Activated B cell treated with CpG ODN at 0.5 μM for 24 hours (primary cell): ENCODE results near the gene RBMS1. TPM values are rescaled to one million over a fixed set of nuclear protein-coding genes. Genes with fewer than 3 reads are reported as not detected.

ENCODE experiments used
- ATAC-seq: fragments of 200-7000 bp; cut with Tn5 transposase; one replicate; pipeline ENCODE4 v1.10.0; 2021; ENCODE audit warnings: low read depth, mild to moderate bottlenecking, moderate library complexity
- CTCF ChIA-PET: fragments of 350-600 bp; sonication (Branson Sonifier 250); formaldehyde crosslinking; loops from one replicate; lab custom pipeline; 2021; ENCODE audit warnings: antibody characterized with exemption; lab: Charles Lee
- POLR2A ChIA-PET: fragments of 350-600 bp; sonication (Branson Sonifier 250); formaldehyde crosslinking; loops from one replicate; lab custom pipeline; 2021; ENCODE audit warnings: antibody characterized with exemption; lab: Charles Lee
- DNase-seq: peaks from one replicate; pipeline ENCODE4 v3.0.0; 2022
- H3K27ac Mint-ChIP-seq: one replicate; pipeline ENCODE4 v1.8.0; 2020; ENCODE audit warnings: mixed read lengths
- H3K27me3 Mint-ChIP-seq: one replicate; pipeline ENCODE4 v1.8.0; 2021; ENCODE audit warnings: mixed read lengths
- H3K36me3 Mint-ChIP-seq: one replicate; pipeline ENCODE4 v1.8.0; 2021; ENCODE audit warnings: low read depth, mixed read lengths
- H3K4me1 Mint-ChIP-seq: one replicate; pipeline ENCODE4 v1.8.0; 2021; ENCODE audit warnings: mixed read lengths
- H3K4me3 Mint-ChIP-seq: one replicate; pipeline ENCODE4 v1.8.0; 2020; ENCODE audit warnings: mild to moderate bottlenecking, mixed read lengths
- H3K9me3 Mint-ChIP-seq: one replicate; pipeline ENCODE4 v1.8.0; 2020; ENCODE audit warnings: mixed read lengths
- intact Hi-C: fragments of 100-400 bp; cut with micrococcal nuclease; formaldehyde crosslinking; loops from one replicate; pipeline ENCODE4 v1.15.1; 2024
- total RNA-seq: library from RNA; stranded (reverse); gene quantifications from 2 replicates; pipeline ENCODE4 v1.2.3, GENCODE V29; 2022
- TF ChIP-seq, protein P1 (sequence below): fragments of 200-600 bp; IDR thresholded peaks from one replicate; pipeline ENCODE4 v1.8.0; 2022; ENCODE audit warnings: antibody characterized with exemption, mild to moderate bottlenecking

The RBMS1 gene
- total RNA-seq, 1 donor from 2014 or later, result 30.9 TPM

DNA sequence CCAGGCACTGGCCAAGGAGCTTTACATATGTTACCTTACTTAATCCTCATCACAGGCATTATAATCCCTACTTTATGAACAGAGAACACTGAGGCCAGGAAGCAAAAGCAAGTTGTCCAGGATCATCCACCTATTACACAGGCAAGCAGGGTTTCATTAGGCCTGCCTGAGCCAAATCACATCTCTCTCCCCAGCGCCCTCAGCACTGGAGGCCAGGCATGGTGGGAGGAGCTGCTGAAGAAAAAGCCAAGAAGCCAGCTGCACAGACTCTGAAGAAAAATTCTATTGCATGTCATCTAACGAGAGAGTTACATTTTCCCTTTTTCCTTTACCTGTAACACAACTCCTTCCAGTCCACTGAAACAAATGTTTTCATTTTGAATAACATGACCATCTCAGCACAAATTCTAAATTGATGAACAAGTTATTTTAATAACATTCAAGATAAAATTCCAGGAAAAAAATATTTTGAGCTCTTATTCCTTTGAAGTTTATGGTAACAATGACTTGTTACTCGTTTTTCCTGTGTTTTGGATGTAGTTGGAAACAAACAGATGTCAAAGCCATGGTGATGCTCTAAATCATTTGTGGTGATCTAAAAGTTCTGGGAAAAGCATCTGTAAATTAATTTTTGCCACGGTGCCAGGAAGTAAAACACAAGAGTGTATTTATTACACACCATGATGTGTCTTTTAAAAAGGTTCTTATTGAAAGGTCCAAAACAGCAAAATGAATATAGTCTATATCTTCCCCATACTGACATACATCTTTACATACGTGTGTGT is 154.5 kb downstream of the RBMS1 start:
- TF ChIP-seq, protein P1, sequence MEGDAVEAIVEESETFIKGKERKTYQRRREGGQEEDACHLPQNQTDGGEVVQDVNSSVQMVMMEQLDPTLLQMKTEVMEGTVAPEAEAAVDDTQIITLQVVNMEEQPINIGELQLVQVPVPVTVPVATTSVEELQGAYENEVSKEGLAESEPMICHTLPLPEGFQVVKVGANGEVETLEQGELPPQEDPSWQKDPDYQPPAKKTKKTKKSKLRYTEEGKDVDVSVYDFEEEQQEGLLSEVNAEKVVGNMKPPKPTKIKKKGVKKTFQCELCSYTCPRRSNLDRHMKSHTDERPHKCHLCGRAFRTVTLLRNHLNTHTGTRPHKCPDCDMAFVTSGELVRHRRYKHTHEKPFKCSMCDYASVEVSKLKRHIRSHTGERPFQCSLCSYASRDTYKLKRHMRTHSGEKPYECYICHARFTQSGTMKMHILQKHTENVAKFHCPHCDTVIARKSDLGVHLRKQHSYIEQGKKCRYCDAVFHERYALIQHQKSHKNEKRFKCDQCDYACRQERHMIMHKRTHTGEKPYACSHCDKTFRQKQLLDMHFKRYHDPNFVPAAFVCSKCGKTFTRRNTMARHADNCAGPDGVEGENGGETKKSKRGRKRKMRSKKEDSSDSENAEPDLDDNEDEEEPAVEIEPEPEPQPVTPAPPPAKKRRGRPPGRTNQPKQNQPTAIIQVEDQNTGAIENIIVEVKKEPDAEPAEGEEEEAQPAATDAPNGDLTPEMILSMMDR, result no peak
- peaks cover 8% of the 10 kb centered on the region for H3K4me1 Mint-ChIP-seq
- CTCF ChIA-PET, result no interaction called here
- H3K9me3 Mint-ChIP-seq, result no peaks in the 10 kb centered on the region
- POLR2A ChIA-PET, result no interaction called here
- ATAC-seq (no peak), DNase-seq (no peak)
- H3K36me3 Mint-ChIP-seq, result peaks cover 7% of the 10 kb centered on the region
- no peak overlapping the region for H3K4me3 Mint-ChIP-seq
- intact Hi-C loops, result no loop called here
- no peaks in the 10 kb centered on the region for H3K27me3 Mint-ChIP-seq
- H3K27ac Mint-ChIP-seq, result no peak overlapping the region

GRCh38 chr2:160337728-160338127 is 155.9 kb downstream of the RBMS1 start:
- TF ChIP-seq, protein P1, result no peak
- Mint-ChIP-seq H3K9me3 (no peaks in the 10 kb centered on the region), H3K36me3 (peaks cover 4% of the 10 kb centered on the region), H3K4me1 (peaks cover 15% of the 10 kb centered on the region), H3K4me3 (no peak overlapping the region), H3K27me3 (no peaks in the 10 kb centered on the region), H3K27ac (no peak overlapping the region)
- ATAC-seq (no peak), DNase-seq (no peak)
- intact Hi-C loops, result no loop called here
- POLR2A ChIA-PET, result interaction anchor here (0.9 kb wide), 1 partner anchor 14 kb away, joined by 4 read pairs; no protein-coding TSS in a partner anchor
- CTCF ChIA-PET, result interaction anchor here (1.1 kb wide), 1 partner anchor 13 kb away, joined by 3 read pairs; no protein-coding TSS in a partner anchor

DNA sequence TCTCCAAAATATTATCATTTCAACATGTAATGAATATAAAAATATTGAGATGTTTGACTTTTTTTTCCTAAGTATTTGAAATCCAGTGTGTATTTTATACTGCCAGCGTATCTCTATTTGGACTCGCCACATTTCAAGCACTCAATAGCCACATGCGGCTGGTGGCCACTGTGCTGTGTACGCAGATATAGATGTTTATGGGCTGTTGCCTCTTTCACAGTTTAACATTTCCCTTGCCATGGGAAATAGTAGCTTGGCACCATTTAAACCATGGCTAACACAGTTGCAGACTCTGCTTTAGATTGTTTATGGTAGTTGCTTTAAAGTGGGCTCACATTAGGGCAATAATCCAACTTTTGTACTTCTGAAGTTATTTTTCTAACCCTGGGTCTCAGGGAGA is 157.0 kb downstream of the RBMS1 start:
- H3K4me1 Mint-ChIP-seq, result peaks cover 22% of the 10 kb centered on the region
- TF ChIP-seq, protein P1, result no peak
- ChIA-PET CTCF (no interaction called here), POLR2A (interaction anchor here (0.9 kb wide), 1 partner anchor 13 kb away, joined by 4 read pairs; no protein-coding TSS in a partner anchor)
- no peaks in the 10 kb centered on the region for H3K27me3 Mint-ChIP-seq
- H3K4me3 Mint-ChIP-seq, result no peak overlapping the region
- intact Hi-C loops, result no loop called here
- H3K9me3 Mint-ChIP-seq, result no peaks in the 10 kb centered on the region
- DNase-seq, result no peak
- peaks cover 3% of the 10 kb centered on the region for H3K36me3 Mint-ChIP-seq
- no peak for ATAC-seq
- H3K27ac Mint-ChIP-seq, result no peak overlapping the region

DNA sequence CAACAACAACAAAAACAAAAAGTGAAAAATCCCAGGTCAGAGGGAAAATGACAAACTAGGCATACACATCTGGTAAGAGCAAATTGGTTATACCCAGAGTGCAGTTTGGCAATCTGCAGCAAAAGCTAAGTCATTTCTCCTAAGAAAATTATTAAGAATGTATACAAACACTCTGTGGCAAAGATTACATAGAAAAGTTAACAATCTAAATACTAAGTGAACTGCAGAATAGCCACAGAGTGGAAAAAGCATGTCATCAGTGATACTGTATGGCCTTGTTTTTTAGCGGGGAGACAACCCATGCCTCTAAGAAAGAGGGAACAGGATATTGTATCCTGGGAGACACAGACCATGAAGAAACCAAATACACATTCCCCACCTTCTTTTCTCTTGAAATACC is 157.5 kb downstream of the RBMS1 start:
- intact Hi-C loops, result no loop called here
- ChIA-PET CTCF (interaction anchor here (2.2 kb wide), 1 partner anchor 13 kb away, joined by 7 read pairs; no protein-coding TSS in a partner anchor), POLR2A (no interaction called here)
- ATAC-seq (no peak), DNase-seq (no peak)
- Mint-ChIP-seq H3K4me3 (no peak overlapping the region), H3K36me3 (peaks cover 3% of the 10 kb centered on the region), H3K27me3 (no peaks in the 10 kb centered on the region), H3K9me3 (no peaks in the 10 kb centered on the region), H3K27ac (no peak overlapping the region), H3K4me1 (peaks cover 23% of the 10 kb centered on the region)
- TF ChIP-seq, protein P1, result no peak

DNA sequence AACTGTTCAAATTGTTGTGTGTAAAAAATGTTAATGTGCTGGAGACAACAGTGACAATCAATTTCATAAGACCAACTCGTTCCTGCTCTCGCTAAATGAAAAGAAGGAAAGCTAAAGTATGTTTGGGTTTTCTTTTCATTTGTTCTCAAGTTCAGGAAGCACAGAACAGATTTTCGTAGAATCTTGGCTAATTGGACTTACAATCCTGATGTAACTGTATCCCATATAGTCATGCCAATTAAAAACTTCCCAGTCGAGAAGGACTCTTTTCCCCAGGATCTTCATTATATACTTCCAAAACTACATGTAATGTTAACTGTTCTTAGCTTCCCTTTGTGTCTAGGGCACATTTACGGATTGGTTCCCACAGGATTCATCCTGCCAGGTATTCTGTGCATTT is 158.2 kb downstream of the RBMS1 start:
- ATAC-seq (no peak), DNase-seq (no peak)
- Mint-ChIP-seq H3K4me1 (peaks cover 23% of the 10 kb centered on the region), H3K36me3 (peaks cover 3% of the 10 kb centered on the region), H3K4me3 (no peak overlapping the region), H3K9me3 (no peaks in the 10 kb centered on the region), H3K27ac (no peak overlapping the region), H3K27me3 (no peaks in the 10 kb centered on the region)
- CTCF ChIA-PET, result interaction anchor here (2.2 kb wide), 1 partner anchor 12 kb away, joined by 7 read pairs; no protein-coding TSS in a partner anchor
- POLR2A ChIA-PET, result no interaction called here
- intact Hi-C loops, result no loop called here
- TF ChIP-seq, protein P1, result no peak
